MM.1S (cell line): ENCODE data around the gene LINGO1.

Experiments
- DNase-seq: peaks from one replicate; pipeline ENCODE4 v3.0.0-alpha.2; 2015
- H2AFZ ChIP-seq: fragments of 300-600 bp; sonication (generic); 2 replicates; pipeline ENCODE4 v1.6.0; 2016; ENCODE audit warnings: antibody characterized with exemption, low read length
- H3F3A ChIP-seq: fragments of 300-600 bp; sonication (generic); 2 replicates; pipeline ENCODE4 v1.6.1; 2016; ENCODE audit warnings: mild to moderate bottlenecking, antibody characterized with exemption, low read length, moderate library complexity, mixed read lengths; ENCODE audit not compliant: insufficient read depth
- H3K27ac ChIP-seq: fragments of 300-600 bp; sonication (generic); 2 replicates; pipeline ENCODE4 v1.5.1; 2016; ENCODE audit warnings: mild to moderate bottlenecking, low read length
- H3K27me3 ChIP-seq: fragments of 300-600 bp; sonication (generic); replicated peaks from 2 replicates; pipeline ENCODE4 v1.6.0; 2016; ENCODE audit warnings: low read length; ENCODE audit not compliant: insufficient read depth
- H3K36me3 ChIP-seq: fragments of 300-600 bp; sonication (generic); replicated peaks from 2 replicates; pipeline ENCODE4 v1.6.1; 2016; ENCODE audit warnings: mild to moderate bottlenecking, low read length, mixed read lengths; ENCODE audit not compliant: insufficient read depth
- H3K4me1 ChIP-seq: fragments of 300-600 bp; sonication (generic); 2 replicates; pipeline ENCODE4 v1.6.1; 2016; ENCODE audit warnings: low read length, mixed read lengths
- H3K4me2 ChIP-seq: fragments of 300-600 bp; sonication (generic); 2 replicates; pipeline ENCODE4 v1.6.0; 2016; ENCODE audit warnings: low read depth, low read length
- H3K4me3 ChIP-seq: fragments of 300-600 bp; sonication (generic); 2 replicates; pipeline ENCODE4 v1.5.1; 2016; ENCODE audit warnings: low read length, mixed read lengths
- H3K79me2 ChIP-seq: fragments of 300-600 bp; sonication (generic); 2 replicates; pipeline ENCODE4 v1.6.1; 2016; ENCODE audit warnings: mixed run types, low read length, mixed read lengths
- H3K9ac ChIP-seq: fragments of 300-600 bp; sonication (generic); 2 replicates; pipeline ENCODE4 v1.6.1; 2016; ENCODE audit warnings: low read length, mixed read lengths
- H3K9me2 ChIP-seq: fragments of 300-600 bp; sonication (generic); replicated peaks from 2 replicates; pipeline ENCODE4 v1.6.1; 2016; ENCODE audit warnings: mild to moderate bottlenecking, low read length, mixed read lengths; ENCODE audit not compliant: insufficient read depth
- H3K9me3 ChIP-seq: fragments of 300-600 bp; sonication (generic); replicated peaks from 2 replicates; pipeline ENCODE4 v1.6.1; 2016; ENCODE audit warnings: mild to moderate bottlenecking, low read length, mixed read lengths; ENCODE audit not compliant: insufficient read depth
- H4K20me1 ChIP-seq: fragments of 300-600 bp; sonication (generic); 2 replicates; pipeline ENCODE4 v1.6.1; 2016; ENCODE audit warnings: mild to moderate bottlenecking, low read length, moderate library complexity, mixed read lengths; ENCODE audit not compliant: insufficient read depth
- EZH2 ChIP-seq: fragments of 300-600 bp; sonication (generic); optimal IDR thresholded peaks from 2 replicates; pipeline ENCODE3; 2017; ENCODE audit warnings: low read depth, mild to moderate bottlenecking, antibody characterized with exemption, low read length, mixed read lengths
- EZH2phosphoT487 ChIP-seq: fragments of 300-600 bp; sonication (generic); IDR thresholded peaks from 2 replicates; pipeline ENCODE4 v1.6.1; 2018; ENCODE audit warnings: antibody characterized with exemption, low read length
- TF ChIP-seq, protein P1 (sequence below): fragments of 300-600 bp; sonication (generic); IDR thresholded peaks from 2 replicates; pipeline ENCODE4 v1.5.1; 2016; ENCODE audit warnings: antibody characterized with exemption, low read length, mixed read lengths

The LINGO1 gene

DNA sequence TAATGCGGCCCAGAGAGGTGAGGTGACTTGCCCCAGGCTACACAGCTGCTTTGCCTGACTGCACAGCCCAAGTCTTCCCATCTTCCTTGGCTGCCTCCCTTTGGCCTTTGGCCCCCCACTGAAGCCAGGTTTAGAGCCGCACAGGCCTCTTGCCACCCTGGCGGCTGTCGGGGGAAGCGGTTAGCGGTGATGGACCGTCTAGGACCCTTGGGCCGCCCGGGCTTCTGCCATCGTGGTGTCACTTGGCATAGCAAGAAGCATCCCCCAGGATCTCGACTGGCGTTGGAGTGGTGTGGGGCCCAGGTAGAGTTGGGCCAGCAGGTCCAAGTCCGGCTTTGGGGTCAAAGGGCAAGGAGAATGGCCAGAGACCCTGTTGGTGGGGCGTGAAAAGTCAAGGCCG, 61.0 kb downstream of the LINGO1 start:
- Histone ChIP-seq H3K79me2 (no peaks in the 10 kb centered on the region), H3K4me1 (no peaks in the 10 kb centered on the region), H3K9me3 (no peaks in the 10 kb centered on the region), H3K27ac (no peak overlapping the region), H2AFZ (no peak overlapping the region), H3K4me2 (no peak overlapping the region), H3K9ac (no peak overlapping the region), H3K36me3 (no peaks in the 10 kb centered on the region), H3K4me3 (no peak overlapping the region), H4K20me1 (no peaks in the 10 kb centered on the region), H3K27me3 (peaks cover 27% of the 10 kb centered on the region), H3K9me2 (no peaks in the 10 kb centered on the region), H3F3A (no peaks in the 10 kb centered on the region)
- TF ChIP-seq, protein P1, sequence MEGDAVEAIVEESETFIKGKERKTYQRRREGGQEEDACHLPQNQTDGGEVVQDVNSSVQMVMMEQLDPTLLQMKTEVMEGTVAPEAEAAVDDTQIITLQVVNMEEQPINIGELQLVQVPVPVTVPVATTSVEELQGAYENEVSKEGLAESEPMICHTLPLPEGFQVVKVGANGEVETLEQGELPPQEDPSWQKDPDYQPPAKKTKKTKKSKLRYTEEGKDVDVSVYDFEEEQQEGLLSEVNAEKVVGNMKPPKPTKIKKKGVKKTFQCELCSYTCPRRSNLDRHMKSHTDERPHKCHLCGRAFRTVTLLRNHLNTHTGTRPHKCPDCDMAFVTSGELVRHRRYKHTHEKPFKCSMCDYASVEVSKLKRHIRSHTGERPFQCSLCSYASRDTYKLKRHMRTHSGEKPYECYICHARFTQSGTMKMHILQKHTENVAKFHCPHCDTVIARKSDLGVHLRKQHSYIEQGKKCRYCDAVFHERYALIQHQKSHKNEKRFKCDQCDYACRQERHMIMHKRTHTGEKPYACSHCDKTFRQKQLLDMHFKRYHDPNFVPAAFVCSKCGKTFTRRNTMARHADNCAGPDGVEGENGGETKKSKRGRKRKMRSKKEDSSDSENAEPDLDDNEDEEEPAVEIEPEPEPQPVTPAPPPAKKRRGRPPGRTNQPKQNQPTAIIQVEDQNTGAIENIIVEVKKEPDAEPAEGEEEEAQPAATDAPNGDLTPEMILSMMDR, result no peak
- TF ChIP-seq EZH2phosphoT487 (no peak), EZH2 (no peak)
- DNase-seq, result no peak

DNA sequence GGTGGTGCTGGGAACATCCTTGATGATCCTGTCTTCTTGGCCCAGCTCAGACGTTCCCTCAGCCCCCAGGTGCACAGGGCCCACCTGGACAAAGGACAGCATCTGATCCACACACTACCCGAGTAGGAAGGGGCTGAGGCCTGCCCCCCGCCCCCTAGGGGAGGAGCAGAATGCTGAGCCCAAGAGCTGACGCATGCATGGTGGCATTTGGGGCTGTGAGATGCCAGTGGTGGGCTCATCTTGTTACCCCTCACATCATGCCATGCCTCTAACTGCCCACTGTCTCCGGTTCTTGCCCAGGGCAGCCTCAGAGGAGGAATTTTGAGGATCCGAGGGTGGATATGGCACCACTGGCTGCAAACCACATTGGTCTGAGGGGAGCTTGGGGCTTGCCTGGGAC, 61.5 kb downstream of the LINGO1 start:
- Histone ChIP-seq H4K20me1 (no peaks in the 10 kb centered on the region), H3K27me3 (peaks cover 31% of the 10 kb centered on the region), H3K27ac (no peak overlapping the region), H3K9me3 (no peaks in the 10 kb centered on the region), H3K9ac (no peak overlapping the region), H3K4me2 (no peak overlapping the region), H3F3A (no peaks in the 10 kb centered on the region), H3K36me3 (no peaks in the 10 kb centered on the region), H3K9me2 (no peaks in the 10 kb centered on the region), H2AFZ (no peak overlapping the region), H3K79me2 (no peaks in the 10 kb centered on the region), H3K4me1 (no peaks in the 10 kb centered on the region), H3K4me3 (no peak overlapping the region)
- TF ChIP-seq, protein P1, result no peak
- TF ChIP-seq EZH2phosphoT487, result no peak
- no peak for TF ChIP-seq EZH2
- DNase-seq, result no peak

- Histone ChIP-seq H3K27me3 (peaks cover 31% of the 10 kb centered on the region), H3K4me1 (no peaks in the 10 kb centered on the region), H2AFZ (no peak overlapping the region), H3K79me2 (no peaks in the 10 kb centered on the region), H3K9me2 (no peaks in the 10 kb centered on the region), H3F3A (no peaks in the 10 kb centered on the region), H3K27ac (no peak overlapping the region), H3K4me2 (no peak overlapping the region), H3K36me3 (no peaks in the 10 kb centered on the region), H3K4me3 (no peak overlapping the region), H4K20me1 (no peaks in the 10 kb centered on the region), H3K9ac (no peak overlapping the region), H3K9me3 (no peaks in the 10 kb centered on the region)
- TF ChIP-seq, protein P1, result no peak
- TF ChIP-seq EZH2phosphoT487 (no peak), EZH2 (no peak)
- no peak for DNase-seq
These were observed 63.0 kb downstream of the LINGO1 start for GRCh38 chr15:77569729-77570125.
